HG03469 (cell line): Measurements from ENCODE around the gene DOP1B.
"Not testable (repeated sequence)": the region's sequence is repeated elsewhere in the genome, so short reads cannot be mapped to it uniquely, and the experiment has no call there.

Experiments used
- ATAC-seq: cut with Tn5 transposase; IDR thresholded peaks from one replicate; pipeline ENCODE4 v1.9.1; 2021; ENCODE audit warnings: mild to moderate bottlenecking, moderate library complexity, moderate number of reproducible peaks; ENCODE audit not compliant: unreplicated experiment

The DOP1B gene

GRCh38 chr21:36171741-36172331 lies 15.2 kb downstream of the DOP1B start:
- ATAC-seq, result no peak

DNA sequence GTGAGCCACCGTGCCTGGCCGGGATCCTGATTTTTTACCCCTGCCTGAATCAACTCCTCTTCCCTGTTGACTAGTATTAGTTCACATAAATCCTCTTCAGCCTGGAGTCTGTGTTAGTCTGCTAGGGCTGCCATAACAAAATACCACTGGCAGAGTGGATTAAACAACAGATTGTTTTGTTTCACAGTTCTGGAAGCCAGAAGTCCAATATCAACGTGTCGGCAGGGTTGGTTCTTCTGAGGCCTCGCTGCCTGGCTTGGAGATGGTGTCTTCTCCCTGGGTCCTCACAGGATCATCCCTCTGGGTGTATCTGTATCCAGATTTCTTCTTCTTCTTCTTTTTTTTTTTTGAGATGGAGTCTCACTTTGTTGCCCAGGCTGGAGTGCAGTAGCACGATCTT lies 18.2 kb downstream of the DOP1B start:
- no peak for ATAC-seq

- ATAC-seq, result no peak
Measured at GRCh38 chr21:36175771-36176565, 19.3 kb downstream of the DOP1B start.

- no peak for ATAC-seq
Measured at GRCh38 chr21:36178349-36178748, 21.7 kb downstream of the DOP1B start.

DNA sequence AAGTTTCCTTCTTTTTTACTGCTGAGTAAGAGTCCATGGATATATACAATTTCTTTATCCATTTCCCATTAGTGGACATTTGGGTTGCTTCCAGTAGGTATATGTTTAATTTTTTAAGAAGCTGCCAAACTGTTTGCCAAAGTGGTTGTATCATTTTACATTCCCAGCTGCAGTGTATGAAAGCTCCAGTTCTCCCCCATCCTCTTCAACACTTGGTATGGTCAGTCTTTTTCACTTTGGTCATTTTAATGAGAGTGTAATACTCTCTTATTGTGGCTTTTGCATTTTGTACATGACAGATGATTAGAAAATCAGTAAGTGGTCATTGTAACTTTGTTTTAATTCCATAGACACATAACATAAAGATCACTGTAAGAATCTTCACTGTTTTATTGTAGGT lies 22.5 kb downstream of the DOP1B start:
- no peak for ATAC-seq

DNA sequence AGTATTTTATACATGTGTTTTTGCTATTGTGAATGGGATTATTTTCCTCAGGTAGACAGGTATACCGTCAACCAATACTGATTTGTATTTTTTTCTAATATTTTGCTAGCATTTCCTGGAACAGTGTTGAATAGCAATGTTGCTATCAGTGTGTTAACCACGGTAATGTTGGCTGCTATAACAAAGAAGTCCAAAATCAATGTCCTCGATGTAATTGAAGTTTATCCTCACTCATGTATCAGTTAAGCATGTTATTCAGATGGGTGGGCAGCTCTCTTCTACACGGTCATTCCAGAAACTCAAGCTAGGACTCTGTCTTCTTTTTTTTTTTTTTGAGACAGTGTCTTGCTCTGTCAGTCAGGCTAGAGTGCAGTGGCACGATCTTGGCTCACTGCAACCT lies 24.3 kb downstream of the DOP1B start:
- no peak for ATAC-seq

DNA sequence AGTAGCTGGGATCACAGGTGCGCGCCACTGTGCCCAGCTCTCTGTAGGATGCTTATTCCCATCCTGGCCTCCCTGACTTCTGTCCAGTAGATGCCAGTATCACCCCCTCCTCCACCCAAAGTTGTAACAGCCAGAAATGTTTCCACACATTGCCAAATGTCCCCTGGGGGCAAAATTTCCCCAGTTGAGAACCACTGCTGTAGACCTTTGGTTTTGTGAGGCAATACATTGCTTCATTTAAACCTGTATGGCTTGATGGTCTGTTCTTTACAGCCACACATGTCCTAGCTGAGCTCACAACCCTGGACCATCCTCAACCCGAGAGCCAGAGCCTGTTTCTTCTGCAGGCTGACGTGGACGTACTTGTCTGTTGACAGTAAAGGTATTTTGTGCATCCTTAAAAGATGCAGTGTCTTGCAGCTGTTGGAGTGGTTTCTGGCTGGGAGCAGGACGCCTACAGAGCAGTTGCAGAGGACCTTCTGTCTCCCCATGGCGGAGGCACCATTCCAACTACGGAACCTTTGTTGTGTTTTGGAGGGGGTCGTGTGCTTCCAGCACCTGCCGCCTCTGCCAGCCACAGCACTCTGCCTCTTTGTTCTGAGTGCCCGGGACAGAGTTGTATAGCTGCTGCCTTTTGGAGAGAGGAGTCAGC lies 26.6 kb downstream of the DOP1B start:
- no peak for ATAC-seq

DNA sequence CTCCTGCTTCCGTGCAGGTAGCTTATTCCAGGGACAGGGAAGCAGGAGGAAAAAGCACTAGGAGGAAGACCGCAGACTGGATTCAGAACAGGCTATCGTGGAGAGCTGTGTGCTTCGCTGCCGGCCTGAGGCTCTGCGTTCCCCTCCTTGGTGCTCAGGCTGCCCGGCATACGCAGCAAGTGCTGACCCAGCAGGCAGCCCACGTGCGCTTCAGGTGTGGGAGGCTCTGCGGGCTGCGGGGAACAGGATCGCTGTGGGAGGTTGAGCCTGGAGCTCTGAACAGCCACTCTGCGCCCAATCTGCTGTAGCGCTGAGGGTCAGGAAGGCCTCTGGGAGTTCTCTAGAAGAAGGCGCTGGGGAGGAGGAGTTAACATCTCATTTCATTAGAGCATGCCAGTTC lies 27.9 kb downstream of the DOP1B start:
- no peak for ATAC-seq

- no peak for ATAC-seq
Measured at GRCh38 chr21:36185523-36185922, 28.9 kb downstream of the DOP1B start.

DNA sequence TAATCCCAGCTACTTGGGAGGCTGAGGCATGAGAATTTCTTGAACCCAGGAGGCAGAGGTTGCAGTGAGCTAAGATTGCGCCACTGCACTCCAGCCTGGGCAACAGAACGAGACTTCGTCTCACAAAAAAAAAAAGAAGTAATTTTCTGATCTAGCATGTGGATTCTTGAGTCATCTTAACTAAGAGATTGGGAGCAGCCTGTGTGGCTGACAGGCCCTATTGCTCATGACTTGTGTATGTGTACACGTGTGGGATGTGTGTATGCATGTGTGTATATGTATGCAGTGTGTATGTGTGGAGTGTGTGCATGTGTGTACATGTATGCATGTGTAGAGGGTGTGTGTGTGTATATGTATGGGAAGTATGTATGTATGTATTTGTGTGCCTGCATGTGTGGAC lies 29.5 kb downstream of the DOP1B start:
- ATAC-seq, result no peak

- ATAC-seq, result no peak
Measured at GRCh38 chr21:36186506-36187399, 30.1 kb downstream of the DOP1B start.

GRCh38 chr21:36188081-36188681 lies 31.6 kb downstream of the DOP1B start:
- no peak for ATAC-seq

- ATAC-seq, result no peak
Measured at GRCh38 chr21:36188937-36189336, 32.3 kb downstream of the DOP1B start.

DNA sequence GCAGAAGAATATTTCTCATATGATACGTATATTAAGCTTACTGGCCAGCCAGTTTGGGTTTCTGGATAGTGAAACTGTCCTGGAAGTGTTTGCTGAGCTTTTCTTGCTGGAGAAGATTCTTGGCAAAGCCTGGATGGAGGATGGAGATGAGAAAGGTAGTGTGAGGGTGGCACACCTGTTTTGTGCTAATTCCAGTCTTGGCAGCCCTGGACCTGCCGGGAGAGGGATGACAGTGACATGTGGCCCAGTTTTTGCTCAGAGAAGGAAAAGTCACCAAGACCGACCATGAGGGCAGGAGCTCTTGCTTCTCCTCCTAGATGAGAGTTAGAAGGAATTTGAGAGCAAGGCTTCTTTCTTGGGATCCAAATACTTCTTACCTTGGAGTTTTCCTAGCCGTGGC lies 34.1 kb downstream of the DOP1B start:
- ATAC-seq, result no peak

DNA sequence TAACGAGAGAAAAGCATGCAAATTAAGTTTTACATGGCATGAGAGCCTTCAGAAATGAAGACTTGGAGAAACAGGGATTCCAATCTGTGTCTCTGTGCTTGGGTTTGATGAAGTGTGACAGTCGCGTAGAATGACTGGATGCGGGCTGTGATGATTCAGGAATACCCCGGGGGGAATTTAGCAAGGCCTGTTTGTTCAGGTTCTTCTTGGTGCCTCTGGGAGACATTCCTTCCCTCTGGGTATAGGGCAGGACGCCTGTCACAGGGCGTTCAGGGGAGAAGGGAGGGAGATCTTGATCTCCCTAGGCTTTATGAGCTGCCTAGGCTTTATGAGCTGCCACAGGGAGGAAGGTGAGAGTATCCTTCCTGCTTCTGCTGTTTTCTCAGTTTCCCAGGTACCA lies 36.6 kb downstream of the DOP1B start:
- no peak for ATAC-seq

GRCh38 chr21:36194024-36194423 lies 37.4 kb downstream of the DOP1B start:
- no peak for ATAC-seq

DNA sequence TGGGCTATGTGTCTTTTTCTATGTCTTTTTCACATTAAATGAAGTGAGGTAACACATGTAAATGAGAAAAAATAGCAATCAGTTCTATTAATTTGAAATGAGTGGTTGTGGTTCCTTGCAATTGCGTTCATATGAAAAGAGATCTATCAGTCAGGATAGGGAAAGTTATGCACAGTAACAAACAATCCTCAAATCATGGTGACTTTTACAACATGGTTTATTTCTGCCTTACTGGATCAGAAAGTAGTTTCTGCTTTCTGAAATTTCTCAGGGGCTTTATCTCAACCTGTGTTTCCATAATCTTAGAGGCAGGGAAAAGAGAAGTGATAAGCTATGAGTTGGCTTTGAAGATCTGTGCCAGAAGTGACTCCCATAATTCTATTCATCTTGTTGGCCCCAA lies 39.0 kb downstream of the DOP1B start:
- ATAC-seq, result no peak

DNA sequence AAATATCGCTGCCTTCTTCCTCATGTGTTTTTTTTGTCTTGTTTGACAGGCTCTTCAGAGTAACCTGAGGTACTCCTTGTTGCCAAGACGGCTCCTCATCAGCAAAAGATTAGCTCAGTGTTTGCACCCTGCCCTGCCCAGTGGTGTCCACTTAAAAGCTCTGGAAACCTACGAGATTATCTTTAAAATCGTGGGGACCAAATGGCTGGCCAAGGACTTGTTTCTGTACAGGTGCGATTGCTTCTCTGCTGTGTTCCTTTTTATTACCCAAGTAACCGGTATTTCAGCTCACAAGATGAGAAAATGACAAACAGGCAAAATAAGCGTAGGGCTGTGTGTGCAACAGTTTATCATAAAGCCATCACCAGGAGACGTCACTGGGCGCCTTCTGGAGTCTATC lies 42.4 kb downstream of the DOP1B start:
- ATAC-seq, result no peak

DNA sequence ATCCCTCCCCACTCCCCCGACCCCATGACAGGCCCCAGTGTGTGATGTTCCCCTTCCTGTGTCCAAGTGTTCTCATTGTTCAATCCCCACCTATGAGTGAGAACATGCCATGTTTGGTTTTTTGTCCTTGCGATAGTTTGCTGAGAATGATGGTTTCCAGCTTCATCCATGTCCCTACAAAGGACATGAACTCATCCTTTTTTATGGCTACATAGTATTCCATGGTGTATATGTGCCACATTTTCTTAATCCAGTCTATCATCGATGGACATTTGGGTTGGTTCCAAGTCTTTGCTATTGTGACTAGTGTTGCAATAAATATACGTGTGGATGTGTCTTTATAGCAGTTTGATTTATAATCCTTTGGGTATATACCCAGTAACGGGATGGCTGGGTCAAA lies 43.0 kb downstream of the DOP1B start:
- not testable (repeated sequence) for ATAC-seq

- no peak for ATAC-seq
Measured at GRCh38 chr21:36200081-36200561, 43.5 kb downstream of the DOP1B start.
